HG03039 (cell line): ENCODE data around the gene HYCC1.
"Not testable (repeated sequence)": the region's sequence is repeated elsewhere in the genome, so short reads cannot be mapped to it uniquely, and the experiment has no call there.

Source experiments
- ATAC-seq: cut with Tn5 transposase; IDR thresholded peaks from one replicate; pipeline ENCODE4 v1.9.1; 2021; ENCODE audit warnings: mild to moderate bottlenecking, moderate library complexity; ENCODE audit not compliant: unreplicated experiment

Gene HYCC1

GRCh38 chr7:22989643-22990587 is 24.0 kb downstream of the HYCC1 start:
- ATAC-seq, result no peak

- ATAC-seq, result no peak
Measured at GRCh38 chr7:22985436-22985835, 28.5 kb downstream of the HYCC1 start.

- ATAC-seq, result no peak
Measured at GRCh38 chr7:22983257-22983855, 30.6 kb downstream of the HYCC1 start.

- no peak for ATAC-seq
Measured at GRCh38 chr7:22980422-22980821, 33.5 kb downstream of the HYCC1 start.

DNA sequence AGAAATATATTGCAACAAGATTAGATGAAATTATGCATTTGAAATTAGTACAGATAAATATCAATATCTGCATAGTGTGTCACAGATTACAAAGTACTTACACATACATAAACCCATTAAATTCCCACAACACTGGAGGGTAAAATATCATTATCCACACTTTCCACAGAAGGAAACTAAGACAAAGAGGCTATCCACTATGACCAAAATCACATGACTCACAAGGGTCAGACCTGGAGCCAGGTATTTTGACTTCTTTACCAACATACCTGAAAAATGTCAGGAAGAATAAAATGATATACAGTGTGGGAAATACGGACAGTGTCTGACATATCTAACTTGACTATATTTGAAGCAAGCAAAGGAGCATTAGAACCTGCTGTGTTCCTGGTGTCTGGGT is 34.1 kb downstream of the HYCC1 start:
- no peak for ATAC-seq

GRCh38 chr7:22979251-22979650 is 34.7 kb downstream of the HYCC1 start:
- no peak for ATAC-seq

DNA sequence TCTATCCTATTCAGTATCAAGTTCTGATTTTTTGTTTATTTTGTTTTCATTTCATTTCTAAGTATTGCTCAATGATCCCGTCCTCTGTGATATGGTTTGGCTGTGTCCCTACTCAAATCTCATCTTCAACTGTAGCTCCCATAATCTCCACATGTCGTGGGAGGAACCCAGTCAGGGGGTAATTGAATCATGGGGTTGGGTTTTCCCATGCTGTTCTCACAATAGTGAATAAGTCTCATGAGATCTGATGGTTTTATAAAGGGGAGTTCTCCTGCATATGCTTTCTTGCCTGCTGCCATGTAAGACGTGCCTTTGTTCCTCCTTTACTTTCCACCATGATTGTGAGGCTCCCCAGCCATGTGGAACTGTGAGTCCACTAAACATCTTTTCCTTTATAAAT is 39.3 kb downstream of the HYCC1 start:
- ATAC-seq, result not testable (repeated sequence)

- ATAC-seq, result no peak
Measured at GRCh38 chr7:22972207-22972606, 41.7 kb downstream of the HYCC1 start.

DNA sequence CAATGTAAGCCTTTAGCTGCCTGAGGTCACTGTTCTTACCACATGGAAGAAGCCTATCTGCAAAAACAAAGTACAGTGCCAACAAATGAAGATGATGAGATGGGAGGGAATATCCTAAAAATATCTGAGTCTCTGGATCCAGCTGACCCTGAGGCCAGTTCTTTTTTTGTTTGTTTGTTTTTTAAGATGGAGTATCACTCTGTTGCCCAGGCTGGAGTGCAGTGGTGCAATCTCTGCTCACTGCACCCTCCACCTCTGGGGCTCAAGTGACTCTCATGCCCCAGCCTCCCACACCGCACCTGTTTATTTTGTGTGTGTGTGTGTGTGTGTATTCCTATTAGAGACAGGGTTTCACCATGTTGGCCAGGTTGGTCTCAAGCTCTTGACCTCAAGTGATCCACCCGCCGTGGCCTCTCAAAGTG is 44.9 kb downstream of the HYCC1 start:
- no peak for ATAC-seq
